ENCODE data around the gene DHRS11.

The DHRS11 gene

GRCh38 chr17:36614081-36614480 lies 22.4 kb downstream of the DHRS11 start:
- DNase-seq (ENCODE audit: low spot score), result no peak

GRCh38 chr17:36614933-36615332 lies 23.3 kb downstream of the DHRS11 start:
- no peak for DNase-seq (ENCODE audit: low spot score)

GRCh38 chr17:36616061-36617029 lies 24.7 kb downstream of the DHRS11 start:
- no peak for DNase-seq (ENCODE audit: low spot score)

- no peak for DNase-seq (ENCODE audit: low spot score)
These were observed 26.1 kb downstream of the DHRS11 start for GRCh38 chr17:36617773-36618172.

GRCh38 chr17:36623281-36623680 lies 31.6 kb downstream of the DHRS11 start:
- DNase-seq (ENCODE audit: low spot score), result no peak

- no peak for DNase-seq (ENCODE audit: low spot score)
These were observed 33.5 kb downstream of the DHRS11 start for GRCh38 chr17:36625188-36625587.

GRCh38 chr17:36627101-36627500 lies 35.4 kb downstream of the DHRS11 start:
- DNase-seq (ENCODE audit: low spot score), result no peak

GRCh38 chr17:36628576-36628975 lies 36.9 kb downstream of the DHRS11 start:
- no peak for DNase-seq (ENCODE audit: low spot score)

- DNase-seq (ENCODE audit: low spot score), result peak; percentile 63
These were observed 37.7 kb downstream of the DHRS11 start for GRCh38 chr17:36629252-36629847.

GRCh38 chr17:36629970-36630502 lies 38.4 kb downstream of the DHRS11 start:
- DNase-seq (ENCODE audit: low spot score), result no peak

- DNase-seq (ENCODE audit: low spot score), result no peak
These were observed 39.3 kb downstream of the DHRS11 start for GRCh38 chr17:36631022-36631421.

- DNase-seq (ENCODE audit: low spot score), result no peak
These were observed 41.5 kb downstream of the DHRS11 start for GRCh38 chr17:36632916-36633771.

GRCh38 chr17:36640346-36640745 lies 48.7 kb downstream of the DHRS11 start:
- no peak for DNase-seq (ENCODE audit: low spot score)

- no peak for DNase-seq (ENCODE audit: low spot score)
These were observed 49.2 kb downstream of the DHRS11 start for GRCh38 chr17:36640836-36641235.

GRCh38 chr17:36641331-36641876 lies 49.7 kb downstream of the DHRS11 start:
- DNase-seq (ENCODE audit: low spot score), result no peak

GRCh38 chr17:36641877-36642845 lies 50.5 kb downstream of the DHRS11 start:
- DNase-seq (ENCODE audit: low spot score), result no peak

GRCh38 chr17:36643086-36643685 lies 51.5 kb downstream of the DHRS11 start:
- no peak for DNase-seq (ENCODE audit: low spot score)

GRCh38 chr17:36645422-36645821 lies 53.7 kb downstream of the DHRS11 start:
- DNase-seq (ENCODE audit: low spot score), result no peak

- no peak for DNase-seq (ENCODE audit: low spot score)
These were observed 56.0 kb downstream of the DHRS11 start for GRCh38 chr17:36647636-36648035.

- no peak for DNase-seq (ENCODE audit: low spot score)
These were observed 58.6 kb downstream of the DHRS11 start for GRCh38 chr17:36650096-36650775.

Measured in COLO829 (cell line).